ENCODE data around the gene POLA1.

The POLA1 gene

DNA sequence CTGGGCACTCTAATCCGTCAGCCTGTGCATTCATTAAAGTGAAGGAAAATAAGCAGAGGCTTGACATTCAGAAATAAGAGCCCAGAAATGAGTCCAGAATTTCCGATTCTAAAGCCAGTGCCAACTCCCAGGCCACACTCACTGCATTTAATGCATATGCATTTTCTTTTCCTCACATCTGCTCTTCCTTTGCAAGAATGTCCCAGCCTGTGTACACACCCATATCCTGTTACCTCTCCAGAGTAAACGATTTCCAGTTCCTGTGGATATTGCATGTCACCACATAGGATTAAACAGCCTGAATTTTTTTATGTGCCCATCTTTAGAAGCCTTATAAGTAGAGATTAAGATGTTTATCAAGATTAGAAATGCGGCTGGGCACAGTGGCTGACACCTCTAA is 294.6 kb downstream of the POLA1 start:
- no peak for DNase-seq

DNA sequence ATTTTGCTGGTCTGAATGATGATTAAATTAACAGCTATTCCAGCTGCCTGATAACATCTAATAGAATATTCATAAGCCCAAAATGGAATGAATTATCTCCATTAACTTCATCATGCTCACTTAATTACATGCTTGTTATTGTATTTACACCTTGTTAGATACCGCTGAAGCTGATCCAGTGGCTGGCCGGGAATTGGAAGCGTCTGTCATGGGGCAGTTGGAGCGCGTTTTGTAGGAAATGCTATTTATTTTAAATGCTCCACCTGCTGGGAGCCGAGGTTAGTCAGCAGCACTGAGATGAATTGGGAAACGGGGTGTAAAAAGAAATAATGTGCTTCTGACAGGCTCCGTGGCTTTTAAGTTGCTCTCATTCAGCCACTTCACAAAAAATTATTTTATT is 296.8 kb downstream of the POLA1 start:
- no peak for DNase-seq

DNA sequence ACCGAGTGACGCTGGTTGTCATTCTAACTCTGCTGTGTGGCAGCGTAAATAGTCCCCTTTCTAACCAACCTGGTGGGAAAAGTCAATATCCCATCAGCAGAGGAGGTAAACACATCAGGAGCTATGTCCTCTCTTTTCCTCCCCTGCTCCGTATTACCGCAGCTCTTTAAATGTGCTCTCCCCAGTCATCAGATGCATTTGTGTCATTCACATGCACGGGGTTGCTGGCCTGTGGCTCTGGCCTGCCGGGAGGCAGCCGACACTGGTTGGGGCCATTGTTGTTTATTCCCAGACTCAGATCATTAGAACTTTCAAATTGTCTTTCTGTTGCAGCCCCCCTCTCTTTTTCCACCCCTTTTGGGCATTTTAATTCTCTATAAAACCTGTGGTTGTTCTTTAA is 300.2 kb downstream of the POLA1 start:
- DNase-seq, result no peak

DNA sequence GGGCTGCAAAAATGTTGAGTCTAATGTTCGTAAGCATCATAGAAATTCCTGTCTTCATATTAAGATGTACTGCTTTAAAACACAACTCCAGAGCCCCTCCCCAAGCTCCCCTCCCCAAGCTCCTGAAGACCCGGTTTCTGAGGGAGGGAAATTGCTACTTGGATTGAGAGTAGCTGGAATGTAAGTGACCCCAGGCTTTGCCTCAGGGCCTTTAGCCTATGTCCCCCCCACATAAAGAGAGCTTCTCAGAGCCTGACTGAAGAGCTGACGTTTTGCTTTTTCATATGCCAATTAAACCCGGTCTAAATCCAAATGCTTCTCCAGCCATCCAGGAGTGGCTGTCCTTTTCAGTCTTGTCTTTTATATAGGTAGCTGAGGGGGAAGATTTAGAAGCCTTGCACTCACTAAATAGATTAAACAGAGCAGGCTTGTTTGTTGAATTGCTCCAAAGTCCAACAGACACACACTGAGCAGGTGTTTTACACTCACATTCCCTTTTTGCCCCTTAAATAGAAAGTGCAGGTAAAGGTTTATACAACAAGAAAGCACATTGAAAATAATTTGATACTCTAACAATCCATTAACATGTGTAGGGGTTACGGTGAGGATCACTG is 302.5 kb downstream of the POLA1 start:
- DNase-seq, result no peak

DNA sequence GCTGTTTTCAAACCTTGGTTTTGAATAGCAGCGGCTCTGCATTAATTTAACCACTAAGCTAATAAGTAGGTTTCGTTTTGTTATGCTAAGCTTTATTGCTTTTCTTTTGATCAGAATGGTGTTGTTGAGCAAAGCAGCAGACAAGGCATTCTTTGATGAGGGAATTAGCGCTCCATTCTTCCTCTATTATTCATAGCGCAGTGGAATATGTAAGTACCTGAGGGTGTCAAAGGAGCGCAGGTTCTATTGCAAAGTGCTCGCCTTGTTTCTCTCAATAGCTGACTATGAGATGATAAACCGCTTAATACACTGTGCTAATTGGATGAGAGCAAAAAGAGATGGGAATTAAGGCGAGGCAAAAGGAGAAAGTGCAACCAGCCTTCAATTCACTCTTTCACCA is 305.8 kb downstream of the POLA1 start:
- DNase-seq, result no peak

DNA sequence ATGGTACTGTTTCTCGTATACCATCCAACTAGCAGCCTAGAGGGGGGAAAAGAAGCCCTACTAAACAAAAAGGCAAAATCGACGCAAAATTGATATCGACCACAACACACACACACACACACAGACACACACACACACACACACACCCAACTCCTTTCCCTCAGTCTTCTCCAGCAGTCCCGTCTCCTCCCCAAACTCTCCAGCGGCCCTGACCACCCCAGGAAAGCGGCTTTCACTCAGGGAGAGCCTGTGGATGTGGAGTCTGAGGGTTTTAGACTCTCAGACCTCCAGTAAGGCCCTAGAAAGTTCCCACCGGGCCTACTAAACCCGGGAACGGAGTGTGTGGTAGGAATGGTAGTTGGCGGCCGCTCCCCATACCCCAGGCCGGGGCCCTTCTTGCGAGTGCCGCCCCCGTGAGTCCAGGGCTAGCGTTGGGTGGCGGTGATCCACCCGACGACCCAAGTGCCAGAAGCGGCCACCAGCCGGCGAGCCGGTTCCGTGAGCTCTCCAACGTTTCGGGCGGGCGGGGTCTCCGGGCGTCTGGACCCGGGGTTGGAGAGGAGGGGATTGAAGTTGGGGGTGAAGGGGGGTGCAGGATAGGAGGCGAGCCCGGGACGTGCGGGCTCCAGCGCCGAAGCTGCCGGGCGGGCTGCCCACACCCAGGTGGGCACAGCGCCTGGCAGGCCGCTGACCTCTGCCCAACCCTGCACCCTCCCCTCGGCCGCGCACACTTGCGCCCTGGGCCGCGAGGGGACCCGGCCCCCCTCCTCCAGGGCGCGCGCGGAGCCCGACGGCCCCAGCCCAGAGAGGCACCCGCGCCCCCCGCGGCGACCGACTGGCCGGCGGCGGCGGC is 308.3 kb downstream of the POLA1 start:
- no peak for DNase-seq

DNA sequence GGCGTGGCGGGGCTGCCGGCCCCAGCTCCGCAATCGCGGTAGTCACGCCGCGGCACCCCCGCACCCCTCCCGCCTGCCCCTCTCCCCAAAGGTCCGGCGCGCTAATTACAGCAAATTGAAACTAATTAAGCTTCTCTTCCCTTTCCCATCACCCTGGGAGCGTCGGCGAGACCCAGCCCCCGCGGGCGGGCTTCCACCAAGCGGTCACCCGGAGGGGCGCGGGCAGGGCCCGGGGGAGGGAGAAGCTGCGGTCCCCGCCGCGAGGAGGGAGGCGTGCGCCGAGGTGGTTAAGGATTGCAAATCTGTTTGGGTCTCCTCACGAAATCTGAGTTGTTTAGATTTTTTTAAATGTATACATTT is 308.9 kb downstream of the POLA1 start:
- DNase-seq, result no peak

DNA sequence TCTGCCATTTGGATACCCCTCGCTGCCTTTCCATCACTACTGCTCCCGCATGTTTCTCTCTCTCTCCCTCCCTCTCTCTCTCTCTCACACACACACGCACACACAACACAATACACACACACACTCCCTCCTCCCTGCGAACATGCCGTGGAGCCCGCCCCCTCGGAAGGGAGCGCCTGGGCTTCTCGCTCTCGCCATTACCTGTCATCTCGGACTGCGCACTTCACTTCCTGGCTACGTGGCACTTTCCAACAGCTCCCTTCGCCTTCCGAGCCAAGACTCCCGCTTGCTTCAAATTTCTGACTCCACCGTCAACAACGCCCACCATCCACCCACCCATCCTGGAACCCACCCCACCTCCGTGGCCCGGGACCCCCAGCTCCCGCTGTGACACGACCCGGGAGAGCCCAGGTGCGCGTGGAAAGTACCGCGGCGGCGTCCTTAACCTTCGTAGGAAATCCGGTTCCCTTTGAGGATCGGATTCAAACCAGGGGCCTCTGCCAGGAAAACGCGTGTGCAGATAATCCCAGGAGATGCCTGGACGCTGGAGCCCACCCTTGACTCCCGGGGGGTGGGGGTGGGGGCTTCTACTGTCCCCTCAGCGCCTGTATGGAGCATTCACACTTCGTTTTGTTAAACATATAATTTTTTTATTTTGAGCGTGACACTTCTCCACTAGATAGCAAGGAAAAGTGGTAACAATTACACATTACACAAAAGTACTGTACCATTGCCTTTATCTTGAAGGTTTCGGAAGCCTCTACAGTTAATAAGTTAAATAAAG is 309.5 kb downstream of the POLA1 start:
- DNase-seq, result no peak

DNA sequence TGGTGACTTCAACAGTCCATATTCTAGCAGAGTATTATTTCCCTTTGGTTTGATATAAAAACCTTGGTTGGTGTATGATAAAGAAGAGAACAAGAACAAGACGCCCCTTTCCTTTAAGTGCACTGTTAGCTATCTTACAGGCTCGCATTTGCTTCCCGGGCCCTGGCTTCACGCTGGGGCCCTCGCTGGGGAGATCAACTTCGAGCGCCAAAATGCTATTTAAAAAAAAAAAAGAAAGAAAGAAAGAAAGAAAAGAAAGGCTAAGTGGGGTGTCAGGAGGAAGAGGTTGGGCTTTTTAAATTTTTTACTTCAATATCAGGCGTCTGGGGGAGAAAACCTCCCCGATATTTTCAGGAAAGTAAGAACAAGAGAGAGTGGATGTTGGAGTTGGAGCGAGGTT is 310.3 kb downstream of the POLA1 start:
- no peak for DNase-seq

DNA sequence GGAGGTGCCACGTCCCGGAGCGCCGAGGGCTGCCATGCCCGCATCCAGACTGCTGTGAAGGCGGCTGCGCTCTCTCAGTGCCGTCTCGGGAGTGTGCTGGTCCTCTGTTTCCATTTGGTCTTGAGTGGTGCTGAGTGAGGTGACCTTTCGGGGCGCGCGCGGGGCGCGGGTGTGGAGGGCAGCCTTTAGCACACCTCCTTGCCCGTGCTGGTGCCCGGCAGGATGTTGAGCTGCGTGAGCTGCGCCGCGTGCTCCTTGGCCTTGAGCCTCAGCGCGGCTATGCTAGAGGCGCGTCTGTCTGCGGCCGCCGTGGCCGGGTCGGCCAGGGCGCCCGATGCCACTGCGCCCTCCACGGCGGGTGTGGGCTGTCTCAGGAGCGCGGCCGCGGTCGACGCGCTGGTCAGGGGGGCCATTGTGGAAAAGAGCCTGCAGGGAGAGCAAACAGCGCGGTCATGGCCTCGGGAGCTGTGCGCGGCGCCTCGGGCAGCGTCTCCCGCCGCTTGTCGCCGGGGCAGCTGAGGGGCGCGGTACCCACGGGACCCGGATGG is 310.8 kb downstream of the POLA1 start:
- no peak for DNase-seq

DNA sequence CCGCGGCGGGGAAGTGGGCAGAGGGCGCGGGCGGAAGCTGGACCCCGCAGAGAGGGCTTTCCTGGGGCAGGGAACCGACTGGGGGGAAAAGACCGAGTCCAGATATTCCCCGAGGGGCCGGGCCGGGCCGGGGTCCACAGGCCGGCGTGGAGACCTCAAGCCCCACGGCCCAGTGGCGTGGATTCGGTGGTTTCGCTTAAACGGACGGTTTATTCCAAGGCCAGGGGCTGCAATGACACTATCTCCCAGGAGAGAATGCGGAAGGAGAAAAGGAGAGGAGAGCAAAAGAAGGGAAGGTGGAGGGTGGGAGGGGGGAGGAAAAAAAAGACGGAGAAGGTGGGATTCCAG is 311.3 kb downstream of the POLA1 start:
- no peak for DNase-seq

DNA sequence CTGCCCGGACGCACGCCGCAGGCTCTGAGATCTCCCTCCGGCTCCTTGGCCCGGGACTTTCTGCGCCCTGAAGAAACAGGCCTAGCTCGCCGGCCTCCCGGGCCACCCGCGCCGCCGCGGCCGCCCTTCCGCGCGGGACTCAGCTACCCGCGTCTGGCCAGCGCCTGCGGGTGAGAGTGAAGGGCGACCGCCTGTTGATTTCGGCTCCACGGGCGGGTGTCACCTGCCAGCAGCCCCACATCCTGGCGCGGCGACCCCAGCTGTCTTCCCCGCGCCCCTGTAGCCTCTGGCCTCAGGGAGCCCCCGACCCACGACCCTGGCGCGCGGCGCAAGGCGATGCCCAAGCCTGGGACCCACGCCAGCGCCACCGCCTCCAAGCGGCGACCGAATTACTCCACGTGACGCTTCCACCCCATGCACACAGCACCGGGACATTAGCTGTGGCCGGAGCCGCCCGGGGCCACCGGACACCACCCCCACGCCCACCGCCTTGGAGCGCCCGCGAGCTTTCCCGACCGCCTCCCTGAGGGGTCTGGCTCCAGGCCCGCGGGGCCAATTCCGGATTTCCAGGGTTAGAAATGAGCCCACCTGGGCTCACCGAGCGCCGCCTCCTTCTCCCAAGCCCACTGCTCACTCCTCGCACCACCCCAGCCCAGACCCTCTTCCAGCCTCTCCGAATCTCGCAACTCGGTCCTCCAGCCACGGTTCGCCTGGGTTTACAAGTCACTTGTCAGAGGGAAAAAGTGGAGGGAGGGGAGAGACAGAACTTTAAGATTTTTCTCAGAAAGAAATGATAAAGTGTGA is 311.9 kb downstream of the POLA1 start:
- no peak for DNase-seq

DNA sequence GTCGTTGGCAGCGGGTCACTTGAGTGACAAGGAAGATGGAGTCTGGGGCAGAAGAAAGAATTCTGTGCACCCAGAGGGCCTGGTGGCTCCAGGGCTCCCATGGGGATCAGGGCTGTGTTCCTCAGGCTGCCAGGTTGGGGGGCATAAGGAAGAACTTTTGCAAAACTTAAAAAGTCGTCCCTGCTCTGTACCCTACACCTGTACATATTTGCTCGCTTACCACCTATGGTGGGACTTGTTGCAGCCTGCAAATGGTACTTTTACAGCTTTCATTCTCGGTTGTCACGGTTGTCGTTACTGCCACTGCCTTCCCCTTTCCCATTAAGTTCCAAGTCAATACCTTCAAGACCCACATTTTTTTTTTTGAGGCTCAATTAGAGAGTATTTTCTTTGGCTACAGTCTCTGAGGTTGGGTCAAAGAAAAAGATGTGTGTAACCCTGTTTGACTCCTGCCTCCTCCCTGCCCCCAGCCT is 312.9 kb downstream of the POLA1 start:
- no peak for DNase-seq

DNA sequence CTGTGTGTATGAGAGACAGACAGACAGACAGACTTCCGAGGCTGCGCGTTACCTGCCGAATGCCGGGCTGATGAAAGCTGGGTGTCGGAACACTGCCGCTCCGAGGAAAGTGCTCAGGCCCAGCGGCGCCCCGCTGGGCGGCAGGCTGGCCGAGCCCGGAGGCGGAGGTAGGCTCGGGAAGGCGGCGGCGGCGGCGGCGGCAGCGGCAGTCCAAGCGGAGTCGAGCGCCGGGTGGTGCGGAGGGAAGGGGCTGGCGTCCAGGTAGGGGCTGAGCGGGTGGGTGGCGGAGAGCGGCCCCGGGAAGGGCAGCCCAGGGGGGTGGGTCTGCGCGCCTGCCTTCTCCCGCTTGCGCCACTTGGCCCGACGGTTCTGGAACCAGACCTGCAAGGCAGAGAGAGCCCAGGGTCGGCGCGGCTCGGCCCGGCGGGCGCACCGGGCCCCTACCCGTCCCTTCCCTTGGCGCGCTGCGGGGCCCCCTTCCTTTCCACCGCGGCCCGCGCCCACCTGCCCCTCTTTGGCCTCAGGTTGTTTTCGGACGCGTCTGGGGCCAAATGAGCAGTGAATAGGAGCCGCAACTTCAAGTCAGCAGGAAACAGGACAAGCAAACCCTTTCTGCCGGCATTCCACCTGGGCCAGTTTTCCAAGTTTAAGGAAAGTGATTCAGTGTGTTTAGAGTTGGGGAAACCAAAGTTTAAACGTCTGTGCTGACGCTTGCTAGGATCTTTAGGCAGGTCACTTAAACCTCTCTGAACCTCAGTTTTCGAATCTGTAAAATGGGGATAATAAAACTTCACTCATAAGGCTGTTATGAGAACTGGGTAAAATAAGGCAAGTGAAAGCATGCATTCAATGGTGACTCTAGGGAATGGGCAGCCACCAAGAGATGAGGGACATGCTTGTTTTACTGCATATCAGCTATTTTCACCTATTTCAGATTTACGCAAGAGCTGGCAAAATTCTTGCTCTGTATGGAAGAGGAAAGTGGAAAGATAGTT is 313.6 kb downstream of the POLA1 start:
- DNase-seq, result no peak

DNA sequence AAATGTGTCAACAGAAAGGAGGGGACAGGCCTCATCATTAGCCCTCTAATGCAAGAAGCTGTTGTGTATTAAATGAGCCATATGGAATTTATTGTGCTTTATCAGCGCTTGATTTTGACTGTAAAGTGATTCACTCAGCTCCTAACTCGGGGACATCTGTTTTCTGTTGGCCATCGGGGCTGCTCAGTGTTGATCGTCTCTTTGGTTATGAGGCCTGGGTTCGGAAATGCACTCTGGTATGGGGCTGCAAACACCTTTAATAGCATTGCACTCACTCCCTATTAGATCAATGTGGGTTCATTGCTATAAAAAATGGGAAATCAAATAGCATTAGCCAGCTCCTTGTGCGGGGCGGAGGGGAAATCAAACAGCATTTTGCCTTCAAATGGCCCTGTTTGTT is 315.7 kb downstream of the POLA1 start:
- DNase-seq, result no peak

DNA sequence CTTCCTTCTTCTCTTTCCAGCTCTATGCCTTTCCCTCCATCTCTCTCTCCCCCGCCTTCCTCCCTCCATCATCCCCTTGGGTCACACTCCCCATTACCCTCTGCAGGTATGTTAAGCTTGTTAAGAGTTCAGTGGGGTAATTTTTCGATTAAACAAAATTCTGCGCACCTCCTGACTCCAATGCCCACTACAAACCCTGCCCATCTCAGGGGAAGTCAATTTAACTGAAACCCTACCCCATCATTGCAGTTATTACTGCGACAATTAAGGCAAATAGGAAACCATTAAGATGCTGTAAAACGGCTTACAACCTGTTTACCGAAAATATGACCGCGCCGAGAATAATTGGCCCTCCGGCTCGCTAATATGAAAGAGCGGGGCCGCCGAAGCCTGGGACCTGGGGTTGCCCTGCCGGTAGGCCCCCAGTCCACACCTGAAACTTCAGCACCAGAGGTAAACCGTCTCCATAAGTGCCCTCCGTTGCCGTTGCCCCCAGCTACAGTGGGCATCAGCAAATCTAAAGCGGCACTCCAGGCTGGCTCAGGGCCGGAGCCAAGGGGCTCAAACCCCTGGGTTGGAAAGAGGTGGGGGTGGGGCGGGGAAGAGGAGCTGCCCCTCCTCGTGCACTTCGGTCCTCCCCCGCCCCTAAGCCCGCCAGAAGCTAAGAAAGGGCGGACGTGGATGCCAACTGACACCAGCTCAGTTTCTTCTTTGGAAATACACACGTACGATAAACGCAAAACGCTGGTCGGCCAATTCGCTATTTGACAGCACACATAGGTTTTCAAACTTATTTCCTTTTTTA is 317.3 kb downstream of the POLA1 start:
- DNase-seq, result no peak

DNA sequence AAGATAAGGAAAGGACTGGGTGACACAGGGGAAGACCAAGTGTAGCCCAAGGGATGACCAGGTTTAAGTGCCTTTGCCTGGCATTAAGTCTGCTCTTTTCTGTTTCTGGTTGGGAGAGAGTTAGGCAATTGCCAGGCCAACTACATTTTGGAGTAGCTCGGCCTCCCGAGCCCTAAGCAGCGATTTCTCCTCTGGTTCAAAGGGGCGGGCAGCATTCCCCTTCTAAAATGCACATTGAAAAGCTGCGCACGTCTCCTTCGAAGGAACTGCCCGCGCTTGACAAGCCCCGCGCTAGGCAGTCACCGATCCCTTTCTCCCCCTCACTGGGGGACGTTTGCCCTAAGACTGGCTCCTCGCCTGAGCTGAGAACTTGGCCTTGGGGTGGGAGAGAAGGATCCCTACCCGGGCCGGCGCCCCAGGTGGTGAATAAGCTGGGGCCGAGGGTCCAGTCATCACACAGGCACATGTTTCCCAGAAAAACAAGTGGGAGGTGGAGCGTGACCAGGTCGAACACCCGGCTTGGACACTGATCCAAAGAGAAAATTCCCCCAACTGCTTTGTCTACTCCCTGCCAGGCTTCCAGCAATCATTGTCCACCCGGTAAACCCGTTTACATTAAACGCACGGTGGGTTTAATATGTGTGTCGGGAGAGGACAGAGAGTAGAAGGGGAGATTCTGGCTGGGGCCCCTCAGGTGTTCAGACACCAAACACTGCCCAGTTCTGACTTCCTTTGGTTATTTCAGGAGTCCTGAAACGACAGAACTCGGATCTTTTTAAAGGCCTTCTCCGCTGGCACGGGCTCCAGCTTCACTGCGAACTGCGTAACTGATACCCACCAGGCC is 318.1 kb downstream of the POLA1 start:
- no peak for DNase-seq

DNA sequence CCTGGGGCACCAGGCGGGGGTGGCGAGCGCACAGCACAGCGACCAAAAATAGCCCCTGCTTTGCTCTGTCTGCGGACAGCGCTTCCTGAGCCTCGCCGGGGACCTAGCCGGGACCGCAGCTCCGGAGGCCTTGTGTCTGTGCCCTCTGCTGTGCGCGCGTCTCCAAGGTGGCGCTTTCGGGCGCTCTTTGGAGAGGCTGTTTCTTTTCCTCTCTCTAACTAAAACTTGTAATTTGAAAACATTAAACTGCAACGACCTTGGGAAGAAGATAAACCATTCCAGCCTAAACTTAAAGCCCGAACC is 318.7 kb downstream of the POLA1 start:
- no peak for DNase-seq

DNA sequence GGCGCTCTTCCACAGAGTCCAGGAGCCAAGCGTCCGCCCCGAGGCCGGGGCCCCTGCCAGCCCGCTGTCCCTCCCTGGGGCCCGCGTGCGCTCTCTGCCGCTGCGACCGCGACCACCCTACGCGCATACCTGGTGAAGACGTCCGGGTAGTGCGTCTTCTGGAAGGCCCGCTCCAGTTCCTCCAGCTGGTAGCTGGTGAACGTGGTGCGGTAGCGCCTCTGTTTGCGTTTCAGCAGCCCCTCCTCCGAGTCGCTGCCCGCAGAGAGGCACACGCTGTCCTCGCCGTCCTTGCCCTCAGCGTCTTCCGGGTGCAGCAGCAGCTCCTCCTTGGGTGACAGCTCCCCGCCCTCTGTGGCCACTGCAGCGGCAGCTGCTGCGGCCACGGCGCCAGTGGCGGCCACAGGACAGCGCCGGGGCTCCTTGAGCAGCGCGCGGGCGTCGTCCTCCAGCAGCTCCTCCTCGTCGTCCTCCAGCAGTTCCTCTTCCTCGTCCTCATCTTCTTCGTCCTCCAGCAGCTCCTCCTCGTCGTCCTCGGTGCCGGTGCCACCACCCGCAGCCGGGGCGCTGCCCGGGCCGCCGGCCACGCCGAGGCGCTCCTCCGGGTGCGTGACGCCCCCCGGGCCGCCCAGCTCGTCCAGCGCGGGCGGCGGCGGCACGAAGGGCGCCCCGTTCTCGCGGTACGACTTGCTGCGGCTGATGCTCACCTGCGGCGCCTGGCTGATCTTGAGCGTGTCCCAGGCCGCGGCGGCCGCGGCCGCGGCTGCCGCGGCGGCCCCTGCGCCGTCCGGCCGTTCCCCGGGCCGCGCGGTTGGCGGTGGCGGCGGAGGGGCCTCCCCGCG is 319.3 kb downstream of the POLA1 start:
- DNase-seq, result no peak

All from fibroblast of upper back skin (primary cell).